Measurements from ENCODE around the gene SLC46A1.
"Not testable (repeated sequence)": the region's sequence is repeated elsewhere in the genome, so short reads cannot be mapped to it uniquely, and the experiment has no call there.

SLC46A1 gene

GRCh38 chr17:28405632-28406472 lies at the start of gene SLC46A1:
Gene SLC46A1 (minus strand): TSS chr17:28406212. CDS start chr17:28406114, 98 bp downstream.
- peak; percentile 73 for DNase-seq

GRCh38 chr17:28449859-28450258 lies 43.8 kb upstream of the SLC46A1 start:
- DNase-seq: no peak

GRCh38 chr17:28447396-28447760 lies 41.4 kb upstream of the SLC46A1 start:
- no peak for DNase-seq

GRCh38 chr17:28446716-28447395 lies 40.8 kb upstream of the SLC46A1 start:
- no peak for DNase-seq

GRCh38 chr17:28443901-28444638 lies 38.1 kb upstream of the SLC46A1 start:
- DNase-seq: no peak

- DNase-seq: not testable (repeated sequence)
These were observed 28.3 kb upstream of the SLC46A1 start for GRCh38 chr17:28434326-28434725.

- no peak for DNase-seq
These were observed 27.7 kb upstream of the SLC46A1 start for GRCh38 chr17:28433721-28434120.

- DNase-seq: not testable (repeated sequence)
These were observed 22.0 kb upstream of the SLC46A1 start for GRCh38 chr17:28427982-28428381.

GRCh38 chr17:28427371-28427770 lies 21.4 kb upstream of the SLC46A1 start:
- DNase-seq: no peak

GRCh38 chr17:28426081-28426519 lies 20.1 kb upstream of the SLC46A1 start:
- DNase-seq: peak; percentile 23

- no peak for DNase-seq
These were observed 19.2 kb upstream of the SLC46A1 start for GRCh38 chr17:28425206-28425605.

GRCh38 chr17:28421787-28422305 lies 15.8 kb upstream of the SLC46A1 start:
- DNase-seq: no peak

GRCh38 chr17:28416703-28417311 lies 10.8 kb upstream of the SLC46A1 start:
- peak; percentile 72 for DNase-seq

GRCh38 chr17:28415886-28416285 lies 9.9 kb upstream of the SLC46A1 start:
- DNase-seq: no peak

- no peak for DNase-seq
These were observed 7.8 kb upstream of the SLC46A1 start for GRCh38 chr17:28413804-28414203.

- DNase-seq: no peak
These were observed 6.1 kb upstream of the SLC46A1 start for GRCh38 chr17:28412099-28412498.

- no peak for DNase-seq
These were observed 1.9 kb upstream of the SLC46A1 start for GRCh38 chr17:28407974-28408306.

- no peak for DNase-seq
These were observed 1.3 kb upstream of the SLC46A1 start for GRCh38 chr17:28407130-28407973.

- DNase-seq: no peak
These were observed 432 bp upstream of the SLC46A1 start for GRCh38 chr17:28406473-28406814.

- no peak for DNase-seq
These were observed 1.0 kb downstream of the SLC46A1 start for GRCh38 chr17:28404812-28405570.

GRCh38 chr17:28404461-28404811 lies 1.6 kb downstream of the SLC46A1 start:
- no peak for DNase-seq

Measured in RPMI8226 (cell line).